HG03196 (cell line): ENCODE results near the gene KCTD11.

ENCODE experiments used
- ATAC-seq: cut with Tn5 transposase; IDR thresholded peaks from one replicate; pipeline ENCODE4 v1.9.1; 2021; ENCODE audit not compliant: unreplicated experiment

KCTD11 gene

GRCh38 chr17:7351665-7352502, at the start of gene KCTD11:
Gene KCTD11 (plus strand): TSS chr17:7352162.
- ATAC-seq: peak; percentile 68

DNA sequence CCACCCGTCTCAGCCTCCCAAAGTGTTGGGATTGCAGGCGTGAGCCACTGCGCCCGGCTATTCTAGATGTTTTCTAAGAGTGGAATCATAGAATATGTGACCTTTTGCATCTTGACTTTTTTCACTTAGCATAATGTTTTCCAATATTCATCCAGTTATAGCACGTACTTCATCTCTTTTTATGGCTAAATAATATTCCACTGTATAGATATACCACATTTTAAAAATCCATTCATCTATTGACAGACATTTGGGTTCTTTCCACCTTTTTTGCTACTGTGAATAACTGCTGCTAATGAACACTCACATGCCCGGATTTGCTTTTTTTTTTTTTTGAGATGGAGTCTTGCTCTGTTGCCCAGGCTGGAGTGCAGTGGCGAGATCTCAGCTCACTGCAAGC, 47.8 kb upstream of the KCTD11 start:
- ATAC-seq: no peak

GRCh38 chr17:7306911-7307685, 44.9 kb upstream of the KCTD11 start, which contains the start of gene EIF5A:
Gene EIF5A (plus strand): TSS chr17:7307628. CDS start chr17:7309636, 2,008 bp downstream.
- ATAC-seq: peak; percentile 69

GRCh38 chr17:7307686-7308624, 44.0 kb upstream of the KCTD11 start:
- ATAC-seq: no peak

DNA sequence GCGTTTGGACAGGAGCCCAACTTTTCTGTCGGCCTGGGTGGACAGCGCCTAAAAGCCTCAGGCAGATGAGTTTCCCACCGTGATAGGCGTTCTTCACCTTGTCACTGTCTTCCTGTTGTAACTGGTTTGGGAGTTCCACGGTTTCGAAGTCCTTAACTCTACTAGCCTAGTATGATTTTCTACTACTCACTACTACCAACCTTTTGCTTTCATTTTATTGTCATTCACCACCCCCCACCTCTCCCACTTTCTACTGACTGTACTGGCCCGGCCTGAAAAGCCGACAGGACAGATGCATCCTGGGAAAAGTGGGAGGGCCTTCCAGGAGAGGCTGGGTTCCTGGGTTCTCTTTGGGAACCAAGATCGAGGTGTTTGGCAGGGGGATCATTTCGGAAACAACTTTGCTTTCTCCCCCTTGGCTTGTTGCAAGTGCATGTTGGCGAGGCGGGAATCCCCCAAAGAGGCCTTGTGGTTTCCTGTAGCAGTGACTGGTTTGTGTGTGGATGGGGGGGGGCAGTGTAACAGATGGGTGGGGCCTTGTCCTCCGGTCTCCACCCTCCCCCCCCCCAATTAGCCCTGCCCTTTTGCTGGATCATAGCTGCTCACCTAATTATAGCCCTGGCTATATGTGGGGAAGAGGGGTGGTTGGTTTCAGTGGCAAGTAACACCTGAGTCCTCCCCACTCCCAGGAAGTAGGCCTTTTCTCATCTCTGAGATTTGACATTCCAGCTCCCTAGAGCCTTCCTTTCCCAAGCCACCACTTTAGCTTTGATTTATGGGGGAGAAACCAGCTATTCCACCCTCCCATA, 43.1 kb upstream of the KCTD11 start:
- no peak for ATAC-seq

DNA sequence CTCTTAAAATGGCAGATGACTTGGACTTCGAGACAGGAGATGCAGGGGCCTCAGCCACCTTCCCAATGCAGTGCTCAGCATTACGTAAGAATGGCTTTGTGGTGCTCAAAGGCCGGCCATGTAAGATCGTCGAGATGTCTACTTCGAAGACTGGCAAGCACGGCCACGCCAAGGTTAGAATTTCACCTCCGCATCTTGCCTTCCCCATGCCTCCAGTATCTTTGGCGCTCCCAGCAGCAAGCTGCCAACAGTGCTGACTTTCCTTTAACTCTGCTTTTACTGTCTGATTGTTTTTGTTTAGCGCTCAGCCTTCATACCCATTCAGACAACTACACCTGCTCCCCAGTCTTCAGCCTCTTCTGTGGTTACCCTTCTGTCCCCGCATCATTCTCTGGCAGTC, 42.3 kb upstream of the KCTD11 start:
- no peak for ATAC-seq

DNA sequence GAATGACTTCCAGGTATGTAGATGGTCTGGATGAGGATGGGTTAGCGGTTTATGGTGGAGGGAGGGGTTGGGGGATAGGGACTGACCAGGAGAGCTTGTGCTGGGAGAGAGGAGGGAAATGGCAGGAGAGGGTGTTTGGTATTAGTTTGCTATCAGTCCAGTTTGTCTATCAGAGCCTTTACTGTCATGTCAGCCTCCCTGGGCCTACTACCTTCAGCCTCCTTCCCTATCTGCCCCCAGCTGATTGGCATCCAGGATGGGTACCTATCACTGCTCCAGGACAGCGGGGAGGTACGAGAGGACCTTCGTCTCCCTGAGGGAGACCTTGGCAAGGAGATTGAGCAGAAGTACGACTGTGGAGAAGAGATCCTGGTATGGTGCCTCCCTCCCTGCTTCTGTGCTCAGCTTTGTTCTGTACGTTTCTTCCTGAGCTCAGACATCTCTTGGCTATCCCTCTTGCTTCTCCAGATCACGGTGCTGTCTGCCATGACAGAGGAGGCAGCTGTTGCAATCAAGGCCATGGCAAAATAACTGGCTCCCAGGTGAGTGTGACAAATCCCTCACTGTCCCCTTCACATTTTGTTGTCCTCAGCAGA, 40.8 kb upstream of the KCTD11 start:
- no peak for ATAC-seq

DNA sequence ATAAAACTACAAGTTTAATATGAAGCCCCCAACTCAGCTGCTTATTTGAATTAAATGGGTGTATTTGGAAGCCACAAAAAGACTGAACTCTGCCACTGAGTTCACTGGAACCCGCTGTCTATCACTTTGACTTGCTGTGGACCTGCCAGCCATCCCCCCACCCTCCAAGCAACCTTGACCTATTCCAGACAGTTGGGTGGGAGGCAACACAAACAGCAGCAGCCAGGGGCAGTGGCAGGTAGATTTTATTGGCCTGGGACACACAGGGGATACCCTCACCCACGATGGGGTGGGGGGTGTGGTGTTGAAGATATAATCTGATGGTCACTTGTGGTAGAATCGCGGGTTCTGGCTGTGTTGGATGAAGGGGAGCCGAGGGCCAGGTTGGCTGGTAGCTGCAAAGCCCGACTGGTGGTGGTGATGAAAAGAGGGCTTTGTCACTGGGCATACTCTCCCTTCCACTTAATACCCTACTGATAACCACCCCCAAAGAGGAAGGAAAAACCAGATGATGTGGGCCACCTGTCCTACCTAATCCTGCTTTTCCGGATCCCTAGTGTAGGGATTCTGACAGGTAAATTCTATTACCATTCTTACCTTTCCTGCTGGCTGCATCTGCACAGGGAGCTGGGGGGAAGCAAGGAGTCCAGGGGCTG, 39.4 kb upstream of the KCTD11 start:
- no peak for ATAC-seq

DNA sequence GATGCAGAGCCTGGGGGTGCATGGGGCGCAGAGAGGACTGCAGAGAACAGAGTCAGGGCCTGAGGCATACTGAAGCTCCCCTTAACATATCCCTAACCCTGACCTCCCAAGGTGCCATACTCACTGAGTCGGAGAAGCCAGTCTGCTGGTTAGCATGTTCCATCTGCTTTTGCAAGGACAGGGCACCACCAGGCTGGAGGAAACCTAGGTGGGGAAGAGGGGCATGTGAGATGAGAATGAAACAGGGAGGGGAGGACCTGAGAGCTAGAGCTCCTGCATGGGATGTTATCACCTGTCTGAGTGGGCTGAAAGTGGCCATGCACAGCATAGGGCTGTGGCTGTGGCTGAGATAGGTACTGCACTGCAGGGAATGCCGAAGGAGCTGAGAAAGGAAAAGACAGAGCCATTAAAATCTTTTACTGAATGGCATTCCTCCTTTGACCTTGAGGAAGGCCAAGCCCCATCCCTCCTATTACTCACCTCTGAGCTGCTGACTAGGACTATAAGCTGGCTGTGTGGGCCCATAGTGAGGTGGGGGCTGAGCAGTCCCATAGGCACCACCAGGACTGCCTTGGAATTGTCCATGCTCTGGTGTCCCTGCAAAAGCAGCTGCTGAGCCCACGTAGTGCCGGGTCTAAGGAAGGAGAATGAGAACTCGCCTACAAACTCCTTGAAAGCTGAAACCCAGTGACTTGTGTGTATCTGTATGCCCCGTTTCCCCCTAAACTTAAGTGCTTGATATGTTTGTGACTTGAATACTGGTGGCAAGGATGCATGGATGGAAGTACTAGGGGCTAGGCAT, 38.7 kb upstream of the KCTD11 start:
- ATAC-seq: no peak

- no peak for ATAC-seq
These were observed 37.9 kb upstream of the KCTD11 start for GRCh38 chr17:7313890-7314718.

DNA sequence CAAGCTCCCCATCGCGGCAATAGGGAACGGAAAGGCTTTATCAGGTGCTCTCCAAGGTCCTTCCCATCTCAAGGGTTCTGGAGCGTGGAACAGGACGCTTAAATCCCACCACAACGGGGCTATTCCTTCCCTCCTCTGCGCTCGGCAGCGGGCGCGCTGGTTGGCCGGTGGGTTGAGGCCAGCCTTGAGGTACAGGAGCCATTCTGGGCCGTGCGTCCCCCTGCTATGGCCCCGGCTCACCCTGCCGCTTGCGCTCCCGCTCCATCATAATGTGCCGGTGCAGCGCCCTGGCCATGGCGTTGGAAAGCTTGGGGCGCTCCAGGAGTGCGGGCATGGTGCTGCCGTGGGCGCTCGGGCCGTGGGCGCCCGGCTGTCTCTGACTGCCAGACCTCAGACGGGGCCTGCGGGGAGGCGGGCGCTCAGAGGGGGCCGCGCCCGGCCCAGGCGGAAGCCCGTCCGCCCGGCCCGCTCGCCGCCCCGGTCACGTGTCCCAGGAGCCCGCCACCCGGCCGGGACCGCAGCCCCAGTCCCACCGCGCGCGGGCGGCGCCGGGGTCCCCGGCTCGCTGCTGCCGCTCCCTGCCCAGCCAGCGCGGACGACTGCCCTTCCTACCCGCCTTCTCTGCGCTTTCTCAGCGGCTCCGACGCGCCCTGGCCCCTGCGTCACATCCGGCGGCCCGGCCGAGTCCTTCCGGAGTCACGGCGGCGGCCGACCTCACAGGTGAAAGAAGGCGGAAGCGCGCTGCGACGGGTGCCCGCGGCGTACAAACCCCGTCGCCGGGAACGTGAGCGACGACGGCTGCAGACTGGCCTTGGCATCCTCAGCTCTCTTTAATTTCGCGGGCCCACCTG, 37.0 kb upstream of the KCTD11 start, which contains the start of gene GPS2:
TSS of gene GPS2 (minus strand) at position 642 of the 851 bp plus-strand sequence. CDS start at position 334, 308 bp downstream.
- ATAC-seq: peak; percentile 63

DNA sequence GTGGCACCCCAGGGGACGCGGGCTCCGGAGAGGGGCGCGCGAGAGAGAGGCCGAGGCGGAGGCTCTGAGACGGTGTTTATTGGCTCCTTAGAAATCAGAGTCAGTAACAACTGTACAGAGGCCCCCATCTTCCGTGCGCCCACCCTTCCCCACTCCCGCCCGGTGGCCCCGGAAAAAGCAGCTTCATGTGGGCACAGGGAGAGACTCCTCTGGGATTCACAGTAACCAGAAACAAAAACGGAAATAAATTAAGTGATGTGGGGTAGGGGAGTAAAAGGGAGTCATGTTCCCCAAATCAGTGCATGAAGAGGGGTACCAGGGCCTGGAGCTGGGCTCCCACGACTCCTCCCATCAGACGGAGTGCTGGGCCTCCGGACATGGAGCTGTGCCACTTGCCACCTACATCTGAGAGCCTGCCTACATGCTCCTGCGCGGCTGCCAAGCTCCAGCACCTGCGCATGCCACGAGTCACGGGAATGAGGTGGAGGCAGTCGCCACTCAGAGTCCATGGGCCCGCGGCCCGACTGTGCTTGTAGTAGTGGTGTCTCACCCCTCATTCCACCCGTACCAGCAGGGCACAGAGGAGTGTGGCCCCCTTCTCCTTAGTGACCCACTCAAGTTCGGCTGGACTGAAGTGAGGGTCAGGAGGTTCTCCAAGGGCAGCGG, 36.3 kb upstream of the KCTD11 start:
- ATAC-seq: no peak

DNA sequence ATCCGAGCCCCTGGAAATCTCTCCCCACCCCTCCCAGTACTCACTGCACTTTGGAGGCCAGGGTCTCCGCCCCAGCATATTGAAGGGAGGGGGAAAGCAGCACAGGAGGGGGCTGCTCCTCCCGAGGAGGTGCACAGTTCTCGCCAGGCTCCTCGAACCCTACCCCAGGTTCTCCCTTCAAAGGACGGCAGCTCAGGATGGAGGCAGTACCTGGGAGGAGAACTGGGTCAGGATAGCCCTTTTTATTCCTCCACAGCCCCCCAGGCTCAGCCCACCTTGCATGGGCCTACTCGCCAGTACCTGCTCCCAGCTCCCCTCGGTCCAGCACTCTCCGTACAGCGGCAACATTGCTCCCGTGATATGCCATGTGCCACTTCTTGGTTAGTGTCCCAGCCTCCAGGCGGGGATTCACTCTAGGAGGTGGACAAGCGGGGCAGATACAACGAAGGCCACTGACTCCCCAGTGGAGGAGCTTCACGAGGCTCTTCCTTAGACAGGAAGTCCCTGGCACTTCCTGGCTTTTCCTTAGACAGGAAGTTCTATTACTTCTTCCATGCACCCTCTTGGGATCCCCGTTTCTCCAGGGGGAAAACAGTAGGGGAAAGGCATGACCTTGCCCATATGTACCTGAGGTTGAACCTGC, 34.7 kb upstream of the KCTD11 start:
- no peak for ATAC-seq

DNA sequence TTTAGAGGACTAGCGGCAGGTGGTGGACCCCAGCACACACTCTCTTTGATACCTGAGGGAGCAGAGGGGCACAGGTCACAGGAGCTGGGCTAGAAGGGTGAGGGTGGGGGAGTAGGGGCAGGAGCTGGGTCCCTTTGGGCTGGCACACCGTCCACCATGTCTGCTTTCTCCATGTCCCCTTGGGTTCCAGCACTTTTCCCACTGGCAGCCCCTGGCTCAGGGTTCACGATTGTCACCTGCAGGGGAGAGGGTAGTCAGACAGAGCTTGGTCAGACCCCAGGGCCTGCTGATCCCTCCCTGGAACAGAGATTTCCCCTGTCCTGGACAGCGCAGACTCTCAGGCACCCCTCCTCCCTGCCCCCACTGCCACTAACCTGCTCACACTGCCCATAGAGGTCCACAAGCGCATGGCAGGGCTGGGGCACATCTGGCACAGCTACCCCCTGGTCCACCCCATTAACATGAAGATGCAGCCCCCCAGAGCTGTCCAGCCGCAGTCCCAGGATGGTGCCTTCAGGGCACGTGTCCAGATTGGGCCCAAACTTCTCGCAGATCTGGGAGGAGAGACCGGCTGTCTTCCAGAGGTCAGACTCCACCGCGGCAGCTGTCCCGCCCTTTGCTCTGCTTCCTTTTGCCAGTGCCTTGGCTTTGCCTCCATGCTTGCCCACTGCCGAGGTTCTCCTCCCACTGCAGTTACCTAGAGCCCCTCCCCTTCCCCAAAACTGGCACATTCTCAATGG, 33.7 kb upstream of the KCTD11 start:
- ATAC-seq: no peak

DNA sequence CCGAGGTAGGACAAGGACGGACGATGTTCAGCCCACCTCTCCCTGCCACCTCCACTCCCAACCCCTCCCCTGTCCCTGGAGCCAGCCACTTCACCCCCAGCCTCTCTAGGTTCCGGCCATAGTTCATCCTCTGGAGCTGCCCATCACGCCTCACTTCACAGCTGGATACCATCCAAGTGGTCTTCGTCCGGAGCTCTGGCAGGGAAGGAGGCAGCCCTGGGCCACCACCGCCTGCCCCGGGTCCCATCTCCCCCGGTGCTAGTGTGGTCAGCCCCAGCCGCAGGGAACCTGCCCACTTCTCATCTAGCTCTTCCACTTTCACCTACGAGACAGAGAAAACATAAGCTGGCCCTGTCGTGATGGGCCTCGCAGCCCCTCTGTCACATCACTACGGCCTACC, 30.5 kb upstream of the KCTD11 start:
- ATAC-seq: no peak
